Smooth muscle cell of the brain vasculature (primary cell): ENCODE results near the gene DNAJC8.

ENCODE experiments used
- DNase-seq: peaks from one replicate; pipeline ENCODE4 v3.0.0-alpha.2; 2012; ENCODE audit warnings: low read depth, low spot score

DNAJC8 gene

GRCh38 chr1:28249866-28250295, 17.1 kb upstream of the DNAJC8 start:
- DNase-seq: no peak

DNA sequence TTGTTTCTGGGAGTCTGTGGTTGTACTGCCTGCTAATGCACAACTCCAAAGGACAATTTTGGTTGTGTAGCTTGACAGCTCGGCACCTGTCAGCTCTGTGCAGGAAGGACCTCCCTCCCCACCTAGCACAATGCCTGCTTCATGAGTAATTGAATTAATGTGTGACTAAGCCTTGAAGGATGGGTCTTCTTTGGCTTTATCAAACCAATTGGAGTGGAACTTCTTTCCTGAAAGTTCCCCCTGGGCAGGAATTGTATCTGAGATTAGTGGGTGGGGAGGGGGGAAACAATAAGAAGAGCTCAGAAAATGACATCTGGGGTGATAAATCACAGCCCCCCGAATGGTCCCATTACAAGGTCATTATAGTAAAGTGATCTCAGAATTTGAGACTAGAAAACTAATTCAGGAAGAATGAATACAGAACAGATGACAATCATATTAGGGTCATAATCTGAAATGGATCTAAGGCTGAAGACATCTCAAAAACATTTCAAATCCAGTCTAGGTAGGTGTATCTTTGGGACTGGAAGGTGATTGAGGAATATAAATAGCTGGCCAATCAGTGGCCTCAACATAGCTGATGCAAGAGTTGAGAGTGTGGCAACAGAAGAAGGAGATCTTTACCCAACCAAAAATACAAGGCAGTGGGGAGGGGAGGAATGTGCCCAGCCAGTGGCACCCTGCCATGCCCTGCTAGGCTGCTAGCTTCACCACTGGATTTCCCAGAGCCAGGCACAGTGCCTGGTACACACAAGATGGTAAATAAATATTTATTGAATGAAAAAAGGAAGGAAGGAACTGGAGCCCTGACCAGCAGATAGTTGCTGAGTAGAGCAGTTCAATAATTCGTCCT, 16.4 kb upstream of the DNAJC8 start:
- DNase-seq: no peak

GRCh38 chr1:28248273-28249012, 15.6 kb upstream of the DNAJC8 start:
- peak; percentile 46 for DNase-seq

GRCh38 chr1:28247612-28248272, 14.9 kb upstream of the DNAJC8 start:
- no peak for DNase-seq

DNA sequence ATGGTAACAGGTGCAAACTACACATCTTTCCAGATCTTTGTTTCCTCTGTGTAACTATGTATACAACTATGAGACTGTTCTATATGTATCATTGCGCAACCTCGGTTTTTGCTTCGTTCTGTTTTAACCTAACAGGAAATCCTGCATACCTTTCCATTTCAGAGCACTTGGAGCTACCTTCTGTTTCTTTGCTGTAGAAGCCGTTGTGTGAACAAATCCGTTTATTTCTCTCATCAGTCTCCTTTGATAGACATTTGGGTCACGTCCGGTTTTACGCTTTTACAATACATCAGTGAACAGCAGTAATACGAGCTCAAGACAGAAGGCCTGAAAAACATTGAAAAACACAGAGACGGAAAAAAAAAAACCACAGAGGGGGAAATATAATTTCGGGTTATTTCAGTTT, 13.6 kb upstream of the DNAJC8 start:
- no peak for DNase-seq

DNA sequence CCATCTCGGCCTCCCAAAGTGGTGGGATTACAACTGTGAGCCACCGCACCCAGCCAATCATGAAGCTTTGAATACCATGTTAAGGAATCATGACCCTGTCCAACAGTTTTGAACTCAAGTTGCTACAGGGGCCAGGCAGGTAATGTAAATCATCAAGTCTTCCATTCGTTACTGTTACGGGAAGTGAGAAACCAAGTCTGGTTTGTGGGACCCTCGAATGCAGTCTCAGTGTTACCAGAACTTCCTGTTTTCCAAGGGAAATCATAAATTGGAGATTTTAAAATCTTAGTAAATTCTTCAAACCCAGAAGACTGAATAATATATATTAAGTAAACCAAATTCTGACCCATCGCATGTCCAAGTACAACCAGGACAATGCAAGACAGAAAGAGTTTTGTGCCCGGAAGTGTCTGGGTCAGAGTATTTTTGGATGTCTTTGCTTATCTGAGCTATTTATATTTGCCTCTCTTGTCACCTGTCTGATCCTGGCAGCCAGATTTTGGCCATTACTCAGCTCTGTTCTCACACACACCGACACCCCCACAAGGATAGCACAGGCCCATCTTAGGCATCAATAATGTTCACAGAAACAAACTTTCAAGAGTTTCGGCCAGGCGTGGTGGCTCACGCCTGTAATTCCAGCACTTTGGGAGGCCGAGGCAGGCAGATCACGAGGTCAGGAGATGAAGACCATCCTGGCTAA, 11.9 kb upstream of the DNAJC8 start:
- DNase-seq: no peak

- DNase-seq: no peak
Observed at GRCh38 chr1:28243685-28244311, 11.0 kb upstream of the DNAJC8 start.

- DNase-seq: no peak
Observed at GRCh38 chr1:28241638-28242241, 8.9 kb upstream of the DNAJC8 start.

DNA sequence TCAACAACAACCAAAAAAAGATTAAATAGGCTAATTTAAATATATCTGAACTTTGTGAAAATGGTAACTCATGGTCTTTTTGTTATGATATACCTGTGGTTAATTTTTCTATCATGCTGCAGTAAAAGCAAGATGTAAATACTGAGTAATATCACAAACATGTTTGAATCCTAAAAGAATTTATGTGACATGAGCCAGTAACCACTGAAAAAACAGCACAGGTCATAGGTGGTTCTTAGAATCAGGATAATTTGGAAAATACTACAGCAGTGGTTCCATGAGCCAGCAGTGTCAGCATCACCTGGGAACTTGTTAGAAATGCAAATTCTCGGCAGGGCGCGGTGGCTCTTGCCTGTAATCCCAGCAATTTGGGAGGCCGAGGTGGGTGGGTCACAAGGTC, 7.2 kb upstream of the DNAJC8 start:
- DNase-seq: no peak

GRCh38 chr1:28239004-28239403, 6.2 kb upstream of the DNAJC8 start:
- no peak for DNase-seq

GRCh38 chr1:28236656-28237322, 4.0 kb upstream of the DNAJC8 start:
- DNase-seq: no peak

- peak; percentile 93 for DNase-seq
Observed at GRCh38 chr1:28235755-28236655, 3.2 kb upstream of the DNAJC8 start, which contains the start of gene ATP5IF1. Gene ATP5IF1 (plus strand): TSS chr1:28236124. CDS start chr1:28236184, 60 bp downstream.

GRCh38 chr1:28233264-28233606, 406 bp upstream of the DNAJC8 start:
- DNase-seq: no peak

- DNase-seq: no peak
Observed at GRCh38 chr1:28229996-28230395, 2.8 kb downstream of the DNAJC8 start.

DNA sequence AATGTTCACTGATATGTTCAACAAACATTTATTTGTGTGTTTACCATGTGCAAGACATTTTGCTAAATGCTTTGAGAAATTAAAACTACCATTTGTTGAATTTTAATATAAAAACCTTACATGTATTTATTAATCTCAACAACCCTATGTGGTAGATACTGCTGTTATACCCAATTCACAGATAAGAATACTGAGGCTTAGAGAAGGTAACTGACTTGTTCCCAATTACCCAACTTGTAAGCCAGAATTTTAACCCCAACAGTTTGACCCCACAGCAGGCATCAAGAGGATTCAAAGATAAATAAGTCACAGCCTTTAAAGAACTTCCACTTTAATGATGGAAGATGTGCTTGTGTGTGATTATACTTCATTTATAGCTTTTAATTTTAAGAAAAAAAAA, 3.7 kb downstream of the DNAJC8 start:
- no peak for DNase-seq

- no peak for DNase-seq
Observed at GRCh38 chr1:28213315-28213714, 19.5 kb downstream of the DNAJC8 start.

DNA sequence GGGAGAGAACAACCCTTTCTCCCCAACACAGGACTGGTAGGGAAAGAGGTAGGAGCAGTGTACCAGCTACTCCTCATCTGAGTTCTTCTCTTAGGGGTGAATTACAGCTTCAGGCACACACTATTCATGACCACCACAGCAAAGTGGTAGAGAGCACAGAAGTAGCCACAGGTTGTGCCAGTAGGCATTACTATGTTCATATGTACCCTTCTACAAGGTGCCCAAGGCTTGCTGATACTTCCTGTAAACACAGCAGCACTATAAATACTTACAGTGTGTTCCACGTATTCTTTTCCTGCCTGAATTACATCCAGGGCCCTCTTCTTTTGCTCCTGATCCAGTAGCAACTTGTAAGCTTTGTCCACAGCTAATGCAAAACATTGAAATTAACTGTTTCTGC, 23.1 kb downstream of the DNAJC8 start:
- no peak for DNase-seq

- peak; percentile 23 for DNase-seq
Observed at GRCh38 chr1:28208818-28209441, 23.9 kb downstream of the DNAJC8 start.

DNA sequence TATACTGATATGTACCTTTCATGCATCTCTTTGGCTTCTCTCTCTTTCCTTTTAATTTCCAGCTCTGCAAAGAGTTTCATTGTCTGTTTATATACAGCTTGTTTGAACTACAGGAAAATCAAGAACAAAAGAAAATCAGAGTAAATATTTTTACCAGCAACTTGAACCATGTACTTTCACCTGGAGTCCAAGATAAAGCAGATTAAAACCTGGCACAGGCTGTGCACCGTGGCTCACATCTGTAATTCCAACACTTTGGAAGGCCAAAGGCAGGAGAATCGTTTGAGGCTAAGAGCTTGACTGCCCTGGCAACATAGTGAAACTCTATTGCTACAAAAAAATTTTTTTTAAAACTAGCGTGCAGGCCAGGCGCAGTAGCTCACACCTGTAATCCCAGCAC, 27.6 kb downstream of the DNAJC8 start:
- no peak for DNase-seq
